Keratinocyte (primary cell): ENCODE data around the gene OR5A1. TPM values are rescaled to one million over a fixed set of nuclear protein-coding genes. Genes with fewer than 3 reads are reported as not detected.

Experiments
- DNase-seq: peaks from one replicate; pipeline ENCODE4 v3.0.0-alpha.2; 2011; ENCODE audit warnings: low read depth, missing footprints, low spot score
- FAIRE-seq: peaks from 2 replicates; lab custom pipeline; 2011; peaks lifted over from hg19 to GRCh38; lab: Jason Lieb, UNC
- H2AFZ ChIP-seq: 2 replicates; pipeline ENCODE4 v1.6.0; 2012; ENCODE audit warnings: low read length, control low read depth, inconsistent platforms; ENCODE audit not compliant: control insufficient read depth
- H3K27ac ChIP-seq: 2 replicates; pipeline ENCODE4 v1.5.1; 2011; ENCODE audit warnings: low read length; ENCODE audit not compliant: control insufficient read depth, insufficient read depth
- H3K27me3 ChIP-seq: 3 replicates; pipeline ENCODE4 v1.6.0; 2011; ENCODE audit warnings: low read length; ENCODE audit not compliant: control insufficient read depth, insufficient read depth; ENCODE audit errors: extremely low read depth
- H3K36me3 ChIP-seq, 2 experiments: 2 replicates in 1 of 2; 3 replicates in 1 of 2; pipeline ENCODE4 v1.5.1; 2011; ENCODE audit warnings: low read length in 2 of 2, mild to moderate bottlenecking in 1 of 2; ENCODE audit not compliant: control insufficient read depth in 2 of 2, insufficient read depth in 2 of 2; ENCODE audit errors: extremely low read depth in 1 of 2
- H3K4me1 ChIP-seq: 3 replicates; pipeline ENCODE4 v1.5.1; 2011; ENCODE audit warnings: low read length; ENCODE audit not compliant: control insufficient read depth, insufficient read depth; ENCODE audit errors: extremely low read depth
- H3K4me2 ChIP-seq: 3 replicates; pipeline ENCODE4 v1.6.0; 2011; ENCODE audit warnings: low read depth, low read length; ENCODE audit not compliant: control insufficient read depth, insufficient read depth; ENCODE audit errors: extremely low read depth
- H3K4me3 ChIP-seq, 3 experiments: fragments of 200-600 bp in 1 of 3; sonication (generic) in 1 of 3; 2 replicates in 2 of 3; 3 replicates in 1 of 3; pipeline ENCODE4 v1.5.1; 2011 to 2016; ENCODE audit warnings: low read length in 3 of 3, mild to moderate bottlenecking in 3 of 3, control low read depth in 2 of 3, inconsistent platforms in 1 of 3, low read depth in 1 of 3, mixed read lengths in 1 of 3, mixed run types in 1 of 3, moderate library complexity in 1 of 3; ENCODE audit not compliant: control insufficient read depth in 2 of 3, insufficient read depth in 2 of 3; ENCODE audit errors: extremely low read depth in 1 of 3
- H3K79me2 ChIP-seq: 2 replicates; pipeline ENCODE4 v1.6.0; 2012; ENCODE audit warnings: low read length; ENCODE audit not compliant: control insufficient read depth, insufficient read depth
- H3K9ac ChIP-seq: 3 replicates; pipeline ENCODE4 v1.6.0; 2011; ENCODE audit warnings: low read length; ENCODE audit not compliant: control insufficient read depth, insufficient read depth; ENCODE audit errors: extremely low read depth
- H3K9me1 ChIP-seq: 3 replicates; pipeline ENCODE4 v1.6.0; 2011; ENCODE audit warnings: low read length; ENCODE audit not compliant: control insufficient read depth, insufficient read depth; ENCODE audit errors: extremely low read depth
- H3K9me3 ChIP-seq: 2 replicates; pipeline ENCODE4 v1.5.1; 2012; ENCODE audit warnings: low read depth, low read length; ENCODE audit not compliant: control insufficient read depth
- H4K20me1 ChIP-seq: 3 replicates; pipeline ENCODE4 v1.6.0; 2011; ENCODE audit warnings: low read length; ENCODE audit not compliant: control insufficient read depth, insufficient read depth; ENCODE audit errors: extremely low read depth
- CTCF ChIP-seq, 3 experiments: IDR thresholded peaks in 1 of 3; conservative IDR thresholded peaks in 1 of 3; optimal IDR thresholded peaks in 1 of 3; 2 replicates in 2 of 3; 3 replicates in 1 of 3; pipeline versions ENCODE3 to v1.5.1; 2011; ENCODE audit warnings: low read length in 3 of 3, mild to moderate bottlenecking in 3 of 3, moderate library complexity in 2 of 3, control low read depth in 1 of 3, inconsistent platforms in 1 of 3; ENCODE audit not compliant: insufficient read depth in 2 of 3; ENCODE audit errors: extremely low read depth in 1 of 3
- EZH2 ChIP-seq: IDR thresholded peaks from one replicate; pipeline ENCODE4 v1.6.1; 2012; ENCODE audit warnings: inconsistent platforms, mild to moderate bottlenecking, low read length, moderate library complexity
- dilution Hi-C: fragments of 300-500 bp; cut with MboI; formaldehyde crosslinking; loops from one replicate; pipeline ENCODE4 v1.7.0; 2020; ENCODE audit warnings: low sequenced_read_pairs; ENCODE audit not compliant: extremely low pct_ligation_motif_present
- polyA plus RNA-seq, 5 experiments: library from polyadenylated mRNA; depleted of rRNA in 3 of 5; stranded (reverse) in 3 of 5; stranded (forward) in 1 of 5; unstranded in 1 of 5; fragments of >200 nt; gene quantifications; 1 replicate in 1 of 5; 2 replicates in 3 of 5; 3 replicates in 1 of 5; pipeline versions ENCODE4 v1.2.1 to v1.2.3, GENCODE V29; 2011 to 2012; ENCODE audit warnings: missing spikeins in 2 of 5, low read depth in 1 of 5, low replicate concordance in 1 of 5

OR5A1 gene
- polyA plus RNA-seq, 1 donor (not counting 4 experiments of a cell fraction or from before 2014, with no cell fraction given), result not detected

DNA sequence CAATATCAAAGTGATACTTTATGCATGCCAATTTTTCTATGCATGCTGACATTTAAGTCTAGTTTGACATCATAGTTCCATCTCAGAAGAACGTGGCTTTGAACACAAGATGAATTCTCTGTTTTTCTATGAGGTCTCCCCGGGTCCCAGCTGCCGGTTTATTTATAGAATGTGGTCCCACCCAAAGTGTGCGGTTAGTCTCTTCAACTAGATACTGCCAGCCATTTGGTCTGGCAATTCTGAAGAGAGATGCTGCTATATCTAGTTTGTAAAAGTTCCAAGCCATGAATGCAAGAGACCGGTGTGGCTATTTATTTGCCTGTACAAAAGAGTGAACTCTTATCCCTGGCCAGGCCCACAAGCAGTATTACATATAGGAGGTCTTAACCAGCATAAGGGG is 19.2 kb upstream of the OR5A1 start:
- Histone ChIP-seq H3K27me3 (no peaks in the 10 kb centered on the region), H2AFZ (no peak overlapping the region), H4K20me1 (no peaks in the 10 kb centered on the region), H3K4me2 (no peak overlapping the region), H3K36me3 (no peaks in the 10 kb centered on the region), H3K9me3 (no peaks in the 10 kb centered on the region), H3K9ac (no peak overlapping the region), H3K27ac (no peak overlapping the region), H3K4me3 (no peak overlapping the region), H3K79me2 (no peaks in the 10 kb centered on the region), H3K9me1 (no peaks in the 10 kb centered on the region), H3K4me1 (no peaks in the 10 kb centered on the region)
- FAIRE-seq (no peak), DNase-seq (no peak)
- dilution Hi-C loops, result no loop called here
- TF ChIP-seq CTCF (optimal IDR thresholded peaks at IDR 0.05 in 1 of 3, IDR thresholded peaks at IDR 0.05 in 1 of 3, conservative IDR thresholded peaks at IDR 0.05 in 1 of 3; ENCODE audit: extremely low read depth in 1 of 3, insufficient read depth in 2 of 3, low read length in 3 of 3) (no peak), EZH2 (no peak)

DNA sequence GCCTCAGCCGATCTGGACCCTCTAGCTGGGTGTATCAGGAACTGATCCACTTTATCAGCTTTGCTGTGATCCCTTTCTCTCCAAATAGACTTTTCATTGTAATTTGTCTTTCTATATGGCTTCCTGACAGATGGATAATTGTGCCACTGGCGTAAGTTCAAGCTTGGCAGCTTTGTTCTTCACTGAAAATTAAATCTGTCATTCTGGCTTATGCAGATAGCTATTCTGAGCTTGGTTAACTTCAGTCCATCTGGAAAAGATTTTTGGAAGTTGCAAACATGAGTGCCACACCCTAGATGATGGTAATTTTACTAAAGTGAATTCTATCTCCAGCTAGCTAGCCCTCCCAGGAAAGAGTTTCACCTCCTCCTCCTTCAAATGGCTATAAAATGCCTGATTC is 18.1 kb upstream of the OR5A1 start:
- Histone ChIP-seq H3K9me3 (no peaks in the 10 kb centered on the region), H3K27ac (no peak overlapping the region), H3K79me2 (no peaks in the 10 kb centered on the region), H2AFZ (no peak overlapping the region), H3K9ac (no peak overlapping the region), H3K4me1 (no peaks in the 10 kb centered on the region), H3K4me3 (no peak overlapping the region), H3K36me3 (no peaks in the 10 kb centered on the region), H3K4me2 (no peak overlapping the region), H3K27me3 (no peaks in the 10 kb centered on the region), H4K20me1 (no peaks in the 10 kb centered on the region), H3K9me1 (no peaks in the 10 kb centered on the region)
- no peak for DNase-seq
- TF ChIP-seq EZH2 (no peak), CTCF (optimal IDR thresholded peaks at IDR 0.05 in 1 of 3, IDR thresholded peaks at IDR 0.05 in 1 of 3, conservative IDR thresholded peaks at IDR 0.05 in 1 of 3; ENCODE audit: extremely low read depth in 1 of 3, insufficient read depth in 2 of 3, low read length in 3 of 3) (no peak)
- dilution Hi-C loops, result no loop called here
- no peak for FAIRE-seq
